ENCODE measurements around the gene DIAPH2. TPM values are rescaled to one million over a fixed set of nuclear protein-coding genes. Genes with fewer than 3 reads are reported as not detected.

Gene DIAPH2
- total RNA-seq, 3 donors from 2014 or later, result 27.4 to 66.4 (median 30.8) TPM

GRCh38 chrX:97636473-97637140 is 952.0 kb downstream of the DIAPH2 start:
- no peak overlapping the region for H3K27ac ChIP-seq
- no peaks in the 10 kb centered on the region for H3K4me1 ChIP-seq
- H3K9me3 ChIP-seq, result no peaks in the 10 kb centered on the region
- H3K27me3 ChIP-seq, result peaks cover 0 to 30% of the 10 kb centered on the region in 2 donors
- intact Hi-C loops (cut with DNase I; ENCODE audit: low total_unique reads), result no loop called here
- no peak overlapping the region for H3K4me3 ChIP-seq
- H3K36me3 ChIP-seq, result no peaks in the 10 kb centered on the region
- DNase-seq (ENCODE audit: low spot score in 2 of 2), result no peak
- TF ChIP-seq POLR2AphosphoS5 (IDR thresholded peaks at IDR 0.05), result no peak
- no peak for TF ChIP-seq POLR2A (IDR thresholded peaks at IDR 0.05)
- TF ChIP-seq, protein P1, sequence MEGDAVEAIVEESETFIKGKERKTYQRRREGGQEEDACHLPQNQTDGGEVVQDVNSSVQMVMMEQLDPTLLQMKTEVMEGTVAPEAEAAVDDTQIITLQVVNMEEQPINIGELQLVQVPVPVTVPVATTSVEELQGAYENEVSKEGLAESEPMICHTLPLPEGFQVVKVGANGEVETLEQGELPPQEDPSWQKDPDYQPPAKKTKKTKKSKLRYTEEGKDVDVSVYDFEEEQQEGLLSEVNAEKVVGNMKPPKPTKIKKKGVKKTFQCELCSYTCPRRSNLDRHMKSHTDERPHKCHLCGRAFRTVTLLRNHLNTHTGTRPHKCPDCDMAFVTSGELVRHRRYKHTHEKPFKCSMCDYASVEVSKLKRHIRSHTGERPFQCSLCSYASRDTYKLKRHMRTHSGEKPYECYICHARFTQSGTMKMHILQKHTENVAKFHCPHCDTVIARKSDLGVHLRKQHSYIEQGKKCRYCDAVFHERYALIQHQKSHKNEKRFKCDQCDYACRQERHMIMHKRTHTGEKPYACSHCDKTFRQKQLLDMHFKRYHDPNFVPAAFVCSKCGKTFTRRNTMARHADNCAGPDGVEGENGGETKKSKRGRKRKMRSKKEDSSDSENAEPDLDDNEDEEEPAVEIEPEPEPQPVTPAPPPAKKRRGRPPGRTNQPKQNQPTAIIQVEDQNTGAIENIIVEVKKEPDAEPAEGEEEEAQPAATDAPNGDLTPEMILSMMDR (IDR thresholded peaks at IDR 0.05), result no peak

DNA sequence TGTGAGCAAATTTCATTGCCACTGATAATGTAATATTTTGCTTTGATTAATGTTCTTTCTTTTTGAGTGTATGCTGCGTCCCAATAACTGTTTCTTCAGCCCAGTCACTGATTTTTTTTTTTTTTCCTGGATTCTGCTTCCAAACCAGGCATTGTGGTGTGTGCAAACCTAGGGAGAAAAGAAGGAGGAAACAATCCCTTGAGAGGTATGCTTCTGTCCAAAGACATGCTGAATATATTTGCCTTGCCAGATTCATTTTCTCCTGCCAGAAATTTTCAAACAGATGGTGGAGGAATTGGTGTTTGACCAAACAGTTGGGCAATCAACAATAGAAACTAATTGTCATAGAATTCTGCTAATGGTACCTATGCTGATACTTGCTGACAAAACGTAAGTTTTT is 952.6 kb downstream of the DIAPH2 start:
- no peaks in the 10 kb centered on the region for H3K4me1 ChIP-seq
- TF ChIP-seq POLR2A (IDR thresholded peaks at IDR 0.05), result no peak
- no peak for TF ChIP-seq POLR2AphosphoS5 (IDR thresholded peaks at IDR 0.05)
- TF ChIP-seq, protein P1 (IDR thresholded peaks at IDR 0.05), result no peak
- no peak overlapping the region for H3K4me3 ChIP-seq
- no peaks in the 10 kb centered on the region for H3K36me3 ChIP-seq
- DNase-seq (ENCODE audit: low spot score in 2 of 2), result no peak
- H3K27ac ChIP-seq, result no peak overlapping the region
- H3K9me3 ChIP-seq, result no peaks in the 10 kb centered on the region
- H3K27me3 ChIP-seq, result peaks cover 0 to 27% of the 10 kb centered on the region in 2 donors
- intact Hi-C loops (cut with DNase I; ENCODE audit: low total_unique reads), result no loop called here

DNA sequence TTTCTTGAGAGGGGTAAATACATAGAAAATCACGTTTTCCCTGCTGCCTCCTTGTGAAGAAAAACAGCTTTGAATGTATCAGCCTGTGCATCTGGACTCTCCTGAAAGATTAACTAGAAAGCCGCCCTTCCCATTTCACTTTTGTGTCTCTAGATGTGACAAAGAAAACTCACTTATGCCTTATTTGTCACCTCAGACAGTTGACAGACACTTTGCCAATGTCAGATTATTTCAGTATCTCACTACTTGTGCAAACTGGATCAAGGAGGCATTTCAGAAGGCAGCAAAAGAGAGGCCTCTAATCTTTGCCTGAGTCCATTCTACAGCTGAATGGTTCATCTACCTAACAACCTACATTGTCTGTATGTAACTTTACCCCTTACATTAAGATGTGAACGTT is 954.0 kb downstream of the DIAPH2 start:
- Histone ChIP-seq H3K27me3 (peaks cover 0 to 21% of the 10 kb centered on the region in 2 donors), H3K9me3 (peaks cover 0 to 11% of the 10 kb centered on the region in 2 donors), H3K4me1 (no peaks in the 10 kb centered on the region), H3K27ac (no peak overlapping the region), H3K36me3 (no peaks in the 10 kb centered on the region), H3K4me3 (no peak overlapping the region)
- DNase-seq (ENCODE audit: low spot score in 2 of 2), result no peak
- TF ChIP-seq, protein P1 (IDR thresholded peaks at IDR 0.05), result no peak
- TF ChIP-seq POLR2A (IDR thresholded peaks at IDR 0.05) (no peak), POLR2AphosphoS5 (IDR thresholded peaks at IDR 0.05) (no peak)
- intact Hi-C loops (cut with DNase I; ENCODE audit: low total_unique reads), result no loop called here

GRCh38 chrX:97639526-97639925 is 954.9 kb downstream of the DIAPH2 start:
- no peak overlapping the region for H3K4me3 ChIP-seq
- TF ChIP-seq, protein P1 (IDR thresholded peaks at IDR 0.05), result no peak
- TF ChIP-seq POLR2A (IDR thresholded peaks at IDR 0.05) (no peak), POLR2AphosphoS5 (IDR thresholded peaks at IDR 0.05) (no peak)
- no peak for DNase-seq (ENCODE audit: low spot score in 2 of 2)
- no peaks in the 10 kb centered on the region for H3K36me3 ChIP-seq
- H3K27me3 ChIP-seq, result peaks cover 0 to 21% of the 10 kb centered on the region in 2 donors
- intact Hi-C loops (cut with DNase I; ENCODE audit: low total_unique reads), result no loop called here
- peaks cover 0 to 14% of the 10 kb centered on the region in 2 donors for H3K9me3 ChIP-seq
- no peak overlapping the region for H3K27ac ChIP-seq
- no peaks in the 10 kb centered on the region for H3K4me1 ChIP-seq

Other genes with a start within 250 kb of the DIAPH2 start
- 1 to 10 TPM; 2.3 to 4.6 (median 4.3) TPM for gene RPA4, start 199.1 kb downstream of the DIAPH2 start, total RNA-seq

Measured in breast epithelium (tissue), 4 donors.